ENCODE measurements around the gene MYO5B.

GRCh38 chr18:50152900-50153299 is 42.0 kb downstream of the MYO5B start:
- TF ChIP-seq CTCF (IDR thresholded peaks at IDR 0.05) (no peak), POLR2A (IDR thresholded peaks at IDR 0.05) (no peak)

All from Peyer's patch (tissue), 4 donors.